ENCODE measurements around the gene C16orf74. TPM values are rescaled to one million over a fixed set of nuclear protein-coding genes. Genes with fewer than 3 reads are reported as not detected.

Gene C16orf74
- total and polyA plus RNA-seq, 2 donors (not counting 1 experiment from before 2014, with no cell fraction given), result 73.0 to 83.3 TPM

GRCh38 chr16:85794696-85795095 is 43.8 kb upstream of the C16orf74 start:
- Histone ChIP-seq H3K4me3 (ENCODE audit: control extremely low read depth in 1 of 5, extremely low read depth in 1 of 5, insufficient read depth in 1 of 5, low read depth in 2 of 5, low read length in 4 of 5) (no peak overlapping the region), H3K79me2 (ENCODE audit: control insufficient read depth, insufficient read depth, low read length) (peaks cover 99% of the 10 kb centered on the region), H3K9me3 (ENCODE audit: control extremely low read depth in 1 of 3, control insufficient read depth in 2 of 3, insufficient read depth in 1 of 3, low read length in 2 of 3) (no peaks in the 10 kb centered on the region), H3K9ac (ENCODE audit: low read length) (no peak overlapping the region), H3K4me2 (replicated peaks; ENCODE audit: low read depth, low read length, poor library complexity, severe bottlenecking) (no peak overlapping the region), H3K27me3 (replicated peaks in 1 of 4; ENCODE audit: control extremely low read depth in 1 of 4, control insufficient read depth in 3 of 4, insufficient read depth in 4 of 4, low read length in 3 of 4) (no peaks in the 10 kb centered on the region), H3K27ac (ENCODE audit: low read length in 2 of 2) (no peak overlapping the region), H4K20me1 (ENCODE audit: control insufficient read depth, insufficient read depth, low read length, poor library complexity, severe bottlenecking) (peaks cover 78% of the 10 kb centered on the region), H3K4me1 (ENCODE audit: control insufficient read depth in 2 of 2, insufficient read depth in 2 of 2, low read length in 2 of 2) (peaks cover 9% of the 10 kb centered on the region in 2 donors), H3K36me3 (replicated peaks in 1 of 2; ENCODE audit: control extremely low read depth in 1 of 2, control insufficient read depth in 1 of 2, extremely low read depth in 1 of 2, insufficient read depth in 2 of 2, low read length in 1 of 2) (peaks cover 0 to 41% of the 10 kb centered on the region in 2 experiments), H2AFZ (ENCODE audit: insufficient read depth, low read depth, low read length, poor library complexity, severe bottlenecking) (no peak overlapping the region)
- H3K4me3 Mint-ChIP-seq, result no peak overlapping the region
- TF ChIP-seq EZH2 (IDR thresholded peaks at IDR 0.05; ENCODE audit: borderline replicate concordance, insufficient read depth, low read depth, low read length, poor library complexity, severe bottlenecking), result no peak
- TF ChIP-seq, protein P1, sequence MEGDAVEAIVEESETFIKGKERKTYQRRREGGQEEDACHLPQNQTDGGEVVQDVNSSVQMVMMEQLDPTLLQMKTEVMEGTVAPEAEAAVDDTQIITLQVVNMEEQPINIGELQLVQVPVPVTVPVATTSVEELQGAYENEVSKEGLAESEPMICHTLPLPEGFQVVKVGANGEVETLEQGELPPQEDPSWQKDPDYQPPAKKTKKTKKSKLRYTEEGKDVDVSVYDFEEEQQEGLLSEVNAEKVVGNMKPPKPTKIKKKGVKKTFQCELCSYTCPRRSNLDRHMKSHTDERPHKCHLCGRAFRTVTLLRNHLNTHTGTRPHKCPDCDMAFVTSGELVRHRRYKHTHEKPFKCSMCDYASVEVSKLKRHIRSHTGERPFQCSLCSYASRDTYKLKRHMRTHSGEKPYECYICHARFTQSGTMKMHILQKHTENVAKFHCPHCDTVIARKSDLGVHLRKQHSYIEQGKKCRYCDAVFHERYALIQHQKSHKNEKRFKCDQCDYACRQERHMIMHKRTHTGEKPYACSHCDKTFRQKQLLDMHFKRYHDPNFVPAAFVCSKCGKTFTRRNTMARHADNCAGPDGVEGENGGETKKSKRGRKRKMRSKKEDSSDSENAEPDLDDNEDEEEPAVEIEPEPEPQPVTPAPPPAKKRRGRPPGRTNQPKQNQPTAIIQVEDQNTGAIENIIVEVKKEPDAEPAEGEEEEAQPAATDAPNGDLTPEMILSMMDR (IDR thresholded peaks at IDR 0.05), result no peak
- ATAC-seq (ENCODE audit: low read depth) (no peak), DNase-seq (no peak)
- peaks cover 30% of the 10 kb centered on the region for H3K4me1 Mint-ChIP-seq
- intact Hi-C loops (cut with micrococcal nuclease), result loop anchor here (10.0 kb wide), 1 partner anchor 240 kb away; no protein-coding TSS in a partner anchor
- POLR2A ChIA-PET, result no interaction called here
- H3K9me3 Mint-ChIP-seq (ENCODE audit: insufficient read depth), result no peaks in the 10 kb centered on the region
- 84% methylated on average over 6 of the region's 8 CpGs for WGBS (ENCODE audit: insufficient coverage)
- CTCF ChIA-PET, result no interaction called here
- H3K27me3 Mint-ChIP-seq, result no peaks in the 10 kb centered on the region
- H3K27ac Mint-ChIP-seq, result no peak overlapping the region

GRCh38 chr16:85793662-85794298 is 42.9 kb upstream of the C16orf74 start:
- intact Hi-C loops (cut with micrococcal nuclease), result loop anchor here (10.0 kb wide), 1 partner anchor 239 kb away; no protein-coding TSS in a partner anchor
- no peaks in the 10 kb centered on the region for H3K9me3 Mint-ChIP-seq (ENCODE audit: insufficient read depth)

More at GRCh38 chr16:85793662-85794298, 42.9 kb upstream of the C16orf74 start:
- Histone ChIP-seq H4K20me1 (ENCODE audit: control insufficient read depth, insufficient read depth, low read length, poor library complexity, severe bottlenecking) (peaks cover 75% of the 10 kb centered on the region), H3K27ac (ENCODE audit: low read length in 2 of 2) (no peak overlapping the region), H3K4me2 (replicated peaks; ENCODE audit: low read depth, low read length, poor library complexity, severe bottlenecking) (no peak overlapping the region), H3K4me3 (ENCODE audit: control extremely low read depth in 1 of 5, extremely low read depth in 1 of 5, insufficient read depth in 1 of 5, low read depth in 2 of 5, low read length in 4 of 5) (no peak overlapping the region), H2AFZ (ENCODE audit: insufficient read depth, low read depth, low read length, poor library complexity, severe bottlenecking) (no peak overlapping the region), H3K4me1 (ENCODE audit: control insufficient read depth in 2 of 2, insufficient read depth in 2 of 2, low read length in 2 of 2) (peaks cover 7 to 9% of the 10 kb centered on the region in 2 donors), H3K36me3 (replicated peaks in 1 of 2; ENCODE audit: control extremely low read depth in 1 of 2, control insufficient read depth in 1 of 2, extremely low read depth in 1 of 2, insufficient read depth in 2 of 2, low read length in 1 of 2) (peaks cover 0 to 45% of the 10 kb centered on the region in 2 experiments), H3K9ac (ENCODE audit: low read length) (no peak overlapping the region), H3K79me2 (ENCODE audit: control insufficient read depth, insufficient read depth, low read length) (peaks cover 91% of the 10 kb centered on the region), H3K27me3 (replicated peaks in 1 of 4; ENCODE audit: control extremely low read depth in 1 of 4, control insufficient read depth in 3 of 4, insufficient read depth in 4 of 4, low read length in 3 of 4) (no peaks in the 10 kb centered on the region), H3K9me3 (ENCODE audit: control extremely low read depth in 1 of 3, control insufficient read depth in 2 of 3, insufficient read depth in 1 of 3, low read length in 2 of 3) (no peaks in the 10 kb centered on the region)
- CTCF ChIA-PET, result interaction anchor here (0.8 to 1.4 kb wide), 2 partner anchors 23 to 223 kb away, joined by 3 read pairs; no protein-coding TSS in a partner anchor
- H3K4me1 Mint-ChIP-seq, result peaks cover 31% of the 10 kb centered on the region
- no peak for TF ChIP-seq EZH2 (IDR thresholded peaks at IDR 0.05; ENCODE audit: borderline replicate concordance, insufficient read depth, low read depth, low read length, poor library complexity, severe bottlenecking)
- TF ChIP-seq, protein P1 (IDR thresholded peaks at IDR 0.05), result no peak
- ATAC-seq (ENCODE audit: low read depth) (no peak), DNase-seq (no peak)
- POLR2A ChIA-PET, result no interaction called here
- H3K4me3 Mint-ChIP-seq, result no peak overlapping the region
- no peaks in the 10 kb centered on the region for H3K27me3 Mint-ChIP-seq
- H3K27ac Mint-ChIP-seq, result no peak overlapping the region
- 100% methylated on average over 1 of the region's 5 CpGs for WGBS (ENCODE audit: insufficient coverage)

Measured in B cell (primary cell).